Astrocyte (in vitro differentiated cells and primary cell): ENCODE data around the gene SHISA8. TPM values are rescaled to one million over a fixed set of nuclear protein-coding genes. Genes with fewer than 3 reads are reported as not detected.

ENCODE experiments used
- DNase-seq: peaks from one replicate; pipeline ENCODE4 v3.0.0-alpha.2; 2010; ENCODE audit warnings: low read depth
- FAIRE-seq: peaks from 2 replicates; lab custom pipeline; 2011; peaks lifted over from hg19 to GRCh38; lab: Jason Lieb, UNC
- H2AFZ ChIP-seq: 2 replicates; pipeline ENCODE4 v1.6.0; 2012; ENCODE audit warnings: low read depth, low read length, inconsistent platforms
- H3K27ac ChIP-seq: 2 replicates; pipeline ENCODE4 v1.5.1; 2011; ENCODE audit warnings: low read depth, low read length, inconsistent platforms
- H3K27me3 ChIP-seq: 2 replicates; pipeline ENCODE4 v1.6.0; 2011; ENCODE audit warnings: low read length, inconsistent platforms; ENCODE audit not compliant: insufficient read depth
- H3K36me3 ChIP-seq: 2 replicates; pipeline ENCODE4 v1.5.1; 2011; ENCODE audit warnings: low read length, inconsistent platforms; ENCODE audit not compliant: insufficient read depth
- H3K4me1 ChIP-seq: 2 replicates; pipeline ENCODE4 v1.5.1; 2011; ENCODE audit warnings: low read length, inconsistent platforms; ENCODE audit not compliant: insufficient read depth
- H3K4me2 ChIP-seq: 2 replicates; pipeline ENCODE4 v1.6.0; 2012; ENCODE audit warnings: low read length, inconsistent platforms
- H3K4me3 ChIP-seq: 2 replicates; pipeline ENCODE4 v1.5.1; 2011; ENCODE audit warnings: low read depth, mild to moderate bottlenecking, low read length, inconsistent platforms; ENCODE audit not compliant: insufficient read depth
- H3K79me2 ChIP-seq: 2 replicates; pipeline ENCODE4 v1.6.0; 2012; ENCODE audit warnings: mild to moderate bottlenecking, low read length, inconsistent platforms; ENCODE audit not compliant: insufficient read depth
- H3K9ac ChIP-seq: 2 replicates; pipeline ENCODE4 v1.6.0; 2012; ENCODE audit warnings: mild to moderate bottlenecking, low read length, inconsistent platforms
- H3K9me3 ChIP-seq: 2 replicates; pipeline ENCODE4 v1.5.1; 2012; ENCODE audit warnings: low read depth, mild to moderate bottlenecking, low read length, inconsistent platforms; ENCODE audit not compliant: insufficient read depth
- H4K20me1 ChIP-seq: 2 replicates; pipeline ENCODE4 v1.6.0; 2012; ENCODE audit warnings: low read length, inconsistent platforms; ENCODE audit not compliant: insufficient read depth
- H3K27ac Mint-ChIP-seq: one replicate; pipeline ENCODE4 v1.8.0; 2021; ENCODE audit warnings: mild to moderate bottlenecking, mixed read lengths; ENCODE audit not compliant: unreplicated experiment
- H3K27me3 Mint-ChIP-seq: one replicate; pipeline ENCODE4 v1.8.0; 2021; ENCODE audit warnings: low read depth, mixed read lengths; ENCODE audit not compliant: unreplicated experiment
- H3K36me3 Mint-ChIP-seq: one replicate; pipeline ENCODE4 v1.8.0; 2021; ENCODE audit warnings: low read depth, mixed read lengths; ENCODE audit not compliant: unreplicated experiment
- H3K4me1 Mint-ChIP-seq: one replicate; pipeline ENCODE4 v1.8.0; 2021; ENCODE audit warnings: low read depth, mixed read lengths; ENCODE audit not compliant: unreplicated experiment
- H3K4me3 Mint-ChIP-seq: one replicate; pipeline ENCODE4 v1.8.0; 2021; ENCODE audit warnings: mild to moderate bottlenecking, moderate library complexity, mixed read lengths; ENCODE audit not compliant: unreplicated experiment
- H3K9me3 Mint-ChIP-seq: one replicate; pipeline ENCODE4 v1.8.0; 2021; ENCODE audit warnings: mild to moderate bottlenecking, mixed read lengths; ENCODE audit not compliant: unreplicated experiment
- EZH2 ChIP-seq: IDR thresholded peaks from 2 replicates; pipeline ENCODE4 v1.6.1; 2012; ENCODE audit warnings: mild to moderate bottlenecking, low read length, inconsistent platforms; ENCODE audit not compliant: insufficient read depth
- microRNA-seq: library from miRNA; unstranded; fragments of <30 nt; microRNA quantifications from one replicate; pipeline ENCODE4 v1.2.0, GENCODE V29; 2020
- total RNA-seq: library from RNA; stranded (reverse); gene quantifications from 2 replicates; pipeline ENCODE4 v1.2.1, GENCODE V29; 2021
- TF ChIP-seq, protein P1 (sequence below): IDR thresholded peaks from 2 replicates; pipeline ENCODE4 v1.5.1; 2011; ENCODE audit warnings: low read depth, mild to moderate bottlenecking, inconsistent platforms, low read length, moderate library complexity; ENCODE audit not compliant: insufficient read depth

Gene SHISA8
- total RNA-seq, 1 donor from 2014 or later = not detected

DNA sequence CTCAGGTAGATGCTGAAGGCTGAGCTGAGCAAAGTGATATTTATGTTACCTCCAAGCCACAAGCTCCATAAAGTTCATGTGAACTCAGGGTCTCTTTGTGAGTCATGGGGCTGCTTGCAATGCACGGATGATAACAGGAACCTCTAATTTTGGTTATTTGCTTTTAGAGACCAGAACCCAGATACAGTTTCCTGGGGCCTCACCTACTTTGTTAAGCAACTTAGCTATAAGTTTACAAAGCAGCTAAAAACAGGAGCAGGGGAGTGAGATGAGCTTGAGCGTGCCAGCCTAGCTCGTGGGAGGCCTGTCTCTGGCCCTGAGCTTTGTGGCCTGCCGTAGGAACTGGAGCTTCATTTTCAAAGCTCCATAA is 52.7 kb downstream of the SHISA8 start:
- peak overlapping the region; percentile 16 for H3K27ac ChIP-seq
- no peaks in the 10 kb centered on the region for H3K27me3 Mint-ChIP-seq
- H3K9ac ChIP-seq = peak overlapping the region; percentile 44
- H2AFZ ChIP-seq = no peak overlapping the region
- no peaks in the 10 kb centered on the region for H3K9me3 Mint-ChIP-seq
- H3K36me3 Mint-ChIP-seq = peaks cover 5% of the 10 kb centered on the region
- H4K20me1 ChIP-seq = peaks cover 77% of the 10 kb centered on the region
- no peak overlapping the region for H3K4me3 Mint-ChIP-seq
- peak overlapping the region; percentile 5 for H3K4me2 ChIP-seq
- H3K4me1 Mint-ChIP-seq = peaks cover 38% of the 10 kb centered on the region
- no peak for TF ChIP-seq EZH2
- TF ChIP-seq, protein P1, sequence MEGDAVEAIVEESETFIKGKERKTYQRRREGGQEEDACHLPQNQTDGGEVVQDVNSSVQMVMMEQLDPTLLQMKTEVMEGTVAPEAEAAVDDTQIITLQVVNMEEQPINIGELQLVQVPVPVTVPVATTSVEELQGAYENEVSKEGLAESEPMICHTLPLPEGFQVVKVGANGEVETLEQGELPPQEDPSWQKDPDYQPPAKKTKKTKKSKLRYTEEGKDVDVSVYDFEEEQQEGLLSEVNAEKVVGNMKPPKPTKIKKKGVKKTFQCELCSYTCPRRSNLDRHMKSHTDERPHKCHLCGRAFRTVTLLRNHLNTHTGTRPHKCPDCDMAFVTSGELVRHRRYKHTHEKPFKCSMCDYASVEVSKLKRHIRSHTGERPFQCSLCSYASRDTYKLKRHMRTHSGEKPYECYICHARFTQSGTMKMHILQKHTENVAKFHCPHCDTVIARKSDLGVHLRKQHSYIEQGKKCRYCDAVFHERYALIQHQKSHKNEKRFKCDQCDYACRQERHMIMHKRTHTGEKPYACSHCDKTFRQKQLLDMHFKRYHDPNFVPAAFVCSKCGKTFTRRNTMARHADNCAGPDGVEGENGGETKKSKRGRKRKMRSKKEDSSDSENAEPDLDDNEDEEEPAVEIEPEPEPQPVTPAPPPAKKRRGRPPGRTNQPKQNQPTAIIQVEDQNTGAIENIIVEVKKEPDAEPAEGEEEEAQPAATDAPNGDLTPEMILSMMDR = no peak
- no peaks in the 10 kb centered on the region for H3K9me3 ChIP-seq
- H3K4me1 ChIP-seq = peaks cover 35% of the 10 kb centered on the region
- no peak for FAIRE-seq
- peak; percentile 24 for DNase-seq
- H3K4me3 ChIP-seq = no peak overlapping the region
- peaks cover 53% of the 10 kb centered on the region for H3K79me2 ChIP-seq
- H3K27me3 ChIP-seq = no peaks in the 10 kb centered on the region
- H3K36me3 ChIP-seq = peaks cover 2% of the 10 kb centered on the region
- no peak overlapping the region for H3K27ac Mint-ChIP-seq

Small RNAs within 50 kb of the gene (microRNA-seq; reads per million reads assigned to microRNA genes)
- 115 reads per million, percentile 68 among the genes with 10 or more reads in this experiment for gene MIR33A

Other genes with a start within 250 kb of the SHISA8 start
- 163 and 175 TPM in 2 replicates for gene SNU13, start 226.2 kb downstream of the SHISA8 start, total RNA-seq
- gene MEI1, start 215.6 kb downstream of the SHISA8 start, total RNA-seq = 0.19 and 0.64 TPM in 2 replicates
- gene CCDC134, start 114.4 kb downstream of the SHISA8 start, total RNA-seq = 7.7 and 11.3 TPM in 2 replicates
- 72.5 and 83.9 TPM in 2 replicates for gene SREBF2, start 82.0 kb downstream of the SHISA8 start, total RNA-seq
- gene TNFRSF13C, start 11.7 kb upstream of the SHISA8 start, total RNA-seq = 0.12 TPM in 1 of 2 replicates, not detected in the other
- 0.84 and 2.0 TPM in 2 replicates for gene CENPM, start 32.1 kb upstream of the SHISA8 start, total RNA-seq
- gene SEPTIN3, start 54.4 kb upstream of the SHISA8 start, total RNA-seq = 0.43 and 0.52 TPM in 2 replicates
- gene WBP2NL, start 83.7 kb upstream of the SHISA8 start, total RNA-seq = not detected in 2 replicates
- 8.9 TPM in 2 replicates for gene NAGA, start 155.7 kb upstream of the SHISA8 start, total RNA-seq
- 0.12 and 0.18 TPM in 2 replicates for gene PHETA2, start 159.2 kb upstream of the SHISA8 start, total RNA-seq
- gene SMDT1, start 164.6 kb upstream of the SHISA8 start, total RNA-seq = 29.3 and 31.1 TPM in 2 replicates
- 58.6 and 58.7 TPM in 2 replicates for gene NDUFA6, start 175.7 kb upstream of the SHISA8 start, total RNA-seq
- 0.82 and 0.91 TPM in 2 replicates for gene CYP2D6, start 215.7 kb upstream of the SHISA8 start, total RNA-seq